Measurements from ENCODE around the gene SLC66A2. TPM values are rescaled to one million over a fixed set of nuclear protein-coding genes. Genes with fewer than 3 reads are reported as not detected.

Gene SLC66A2
- total and polyA plus RNA-seq, 2 of the 13 experiments (the other 11 are each of a cell fraction or from before 2014, with no cell fraction given): 33.5 to 41.9 TPM

- TF ChIP-seq ATF1 (CRISPR knock-in tag; IDR thresholded peaks at IDR 0.05) (no peak), DBP (CRISPR knock-in tag; IDR thresholded peaks at IDR 0.05; ENCODE audit: not compliant biosample characterization) (no peak), ARHGAP35 (CRISPR knock-in tag; IDR thresholded peaks at IDR 0.05; ENCODE audit: borderline replicate concordance) (peak; percentile 60; the same call in 1 of the 2 replicates), KDM6A (CRISPR knock-in tag; IDR thresholded peaks at IDR 0.05; ENCODE audit: low read depth) (peak; percentile 96), DZIP1 (CRISPR knock-in tag; IDR thresholded peaks at IDR 0.05) (no peak), FOXK1 (CRISPR knock-in tag; IDR thresholded peaks at IDR 0.05; ENCODE audit: borderline replicate concordance, low read depth) (peak; percentile 91), ZIK1 (CRISPR knock-in tag; IDR thresholded peaks at IDR 0.05; ENCODE audit: borderline replicate concordance, low read depth) (no peak), ZXDC (CRISPR knock-in tag; IDR thresholded peaks at IDR 0.05) (0 out of 2 replicates have a peak, but pooled peaks have one; percentile 69), ZNF609 (CRISPR knock-in tag; IDR thresholded peaks at IDR 0.05; ENCODE audit: borderline replicate concordance) (peak; percentile 95), NFIB (CRISPR knock-in tag; IDR thresholded peaks at IDR 0.05; ENCODE audit: borderline replicate concordance) (no peak), ZNF256 (CRISPR knock-in tag; conservative IDR thresholded peaks at IDR 0.05) (0 out of 2 replicates have a peak, but pooled peaks have one; percentile 62), MAFK (conservative IDR thresholded peaks at IDR 0.05 in 1 of 2, IDR thresholded peaks at IDR 0.05 in 1 of 2; ENCODE audit: low read length in 2 of 2) (no peak), TARDBP (CRISPR knock-in tag; IDR thresholded peaks at IDR 0.05) (peak; percentile 95), ZC3H13 (CRISPR knock-in tag; IDR thresholded peaks at IDR 0.05) (0 out of 2 replicates have a peak, but pooled peaks have one; percentile 21), IRF2 (CRISPR knock-in tag; IDR thresholded peaks at IDR 0.05) (peak; percentile 93), SETDB1 (CRISPR knock-in tag; IDR thresholded peaks at IDR 0.05; ENCODE audit: borderline replicate concordance) (no peak)
Observed at GRCh38 chr18:79934311-79935097, 16.9 kb downstream of the SLC66A2 start (continued).
